Adrenal gland (tissue), 5 donors: ENCODE results near the gene GPR152.

Source experiments
- POLR2A ChIP-seq, 2 donors: fragments of 450-650 bp; IDR thresholded peaks; one replicate each; pipeline ENCODE4 v1.6.1; 2017; ENCODE audit warnings: antibody characterized with exemption in 2 of 2, mild to moderate bottlenecking in 2 of 2, moderate library complexity in 1 of 2
- TF ChIP-seq, protein P1 (sequence below), 6 experiments: fragments of 450-650 bp in 4 of 6; fragments of 200-600 bp in 2 of 6; sonication (generic) in 1 of 6; IDR thresholded peaks; 1 replicate in 5 of 6; 2 replicates in 1 of 6; pipeline versions ENCODE4 v1.5.1 to v1.8.0; 2016 to 2021; ENCODE audit warnings: antibody characterized with exemption in 6 of 6, mild to moderate bottlenecking in 2 of 6, moderate library complexity in 1 of 6
- donor health status: DM: no; HTN: no; CAD: no.

- TF ChIP-seq, protein P1, sequence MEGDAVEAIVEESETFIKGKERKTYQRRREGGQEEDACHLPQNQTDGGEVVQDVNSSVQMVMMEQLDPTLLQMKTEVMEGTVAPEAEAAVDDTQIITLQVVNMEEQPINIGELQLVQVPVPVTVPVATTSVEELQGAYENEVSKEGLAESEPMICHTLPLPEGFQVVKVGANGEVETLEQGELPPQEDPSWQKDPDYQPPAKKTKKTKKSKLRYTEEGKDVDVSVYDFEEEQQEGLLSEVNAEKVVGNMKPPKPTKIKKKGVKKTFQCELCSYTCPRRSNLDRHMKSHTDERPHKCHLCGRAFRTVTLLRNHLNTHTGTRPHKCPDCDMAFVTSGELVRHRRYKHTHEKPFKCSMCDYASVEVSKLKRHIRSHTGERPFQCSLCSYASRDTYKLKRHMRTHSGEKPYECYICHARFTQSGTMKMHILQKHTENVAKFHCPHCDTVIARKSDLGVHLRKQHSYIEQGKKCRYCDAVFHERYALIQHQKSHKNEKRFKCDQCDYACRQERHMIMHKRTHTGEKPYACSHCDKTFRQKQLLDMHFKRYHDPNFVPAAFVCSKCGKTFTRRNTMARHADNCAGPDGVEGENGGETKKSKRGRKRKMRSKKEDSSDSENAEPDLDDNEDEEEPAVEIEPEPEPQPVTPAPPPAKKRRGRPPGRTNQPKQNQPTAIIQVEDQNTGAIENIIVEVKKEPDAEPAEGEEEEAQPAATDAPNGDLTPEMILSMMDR (IDR thresholded peaks at IDR 0.05): peak in 5 of 6 experiments; percentile 37 to 59 (median 41)
- TF ChIP-seq POLR2A (IDR thresholded peaks at IDR 0.05): peak; percentile 77 to 88
These were observed 16.4 kb upstream of the GPR152 start, which contains the start of gene TMEM134 for GRCh38 chr11:67468759-67469507.
